ENCODE data around the gene TENT5D. TPM values are rescaled to one million over a fixed set of nuclear protein-coding genes. Genes with fewer than 3 reads are reported as not detected.
"Not testable (repeated sequence)": the region's sequence is repeated elsewhere in the genome, so short reads cannot be mapped to it uniquely, and the experiment has no call there.

TENT5D gene
- not detected for polyA plus RNA-seq
- long read RNA-seq, donor 1 = 0 reads
- long read RNA-seq, donor 2 = 0 reads
- long read RNA-seq, donor 3 = 0 reads
- long read RNA-seq, donor 4 = 0 reads
- long read RNA-seq, donor 5 = 0 reads
- long read RNA-seq, donor 6 = 0 reads
- long read RNA-seq, donor 7 = 0 reads
- long read RNA-seq, donor 8 = 0 reads
- long read RNA-seq, donor 9 = 0 reads
- long read RNA-seq, donor 10 = 0 reads
- long read RNA-seq, donor 11 = 0 reads

DNA sequence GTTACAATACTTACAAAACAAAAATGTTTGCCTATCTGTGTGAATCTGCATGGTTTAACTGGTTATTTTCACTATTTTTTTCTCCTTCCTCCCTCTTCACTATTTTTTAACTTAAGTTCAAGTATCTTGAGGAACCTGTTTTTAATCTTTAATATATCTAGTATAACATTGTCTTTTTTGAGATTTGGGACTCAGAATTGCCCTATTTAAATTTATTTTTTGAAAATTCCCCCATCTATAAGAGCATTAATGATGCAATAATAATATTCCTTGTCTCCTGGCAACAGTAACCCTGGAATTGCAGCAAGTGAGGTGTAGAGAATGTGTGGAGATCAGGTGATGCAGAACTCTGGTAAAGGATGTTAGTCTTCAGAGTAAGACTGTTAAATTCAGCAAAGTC, at the start of gene TENT5D:
TSS of gene TENT5D (plus strand) at position 301 of the 400 bp plus-strand sequence. CDS start 22,093 bp downstream, outside the sequence.
- Histone ChIP-seq H3K9me3 (ENCODE audit: control insufficient read depth, low read depth, low read length) (no peaks in the 10 kb centered on the region), H3K36me3 (ENCODE audit: control insufficient read depth, insufficient read depth, low read length) (no peaks in the 10 kb centered on the region), H3K4me3 (ENCODE audit: low read length) (no peak within 1 kb of the TSS), H3K27me3 (ENCODE audit: control insufficient read depth, insufficient read depth, low read length) (no peaks in the 10 kb centered on the region), H3K27ac (ENCODE audit: low read length) (no peak within 1 kb of the TSS), H3K4me1 (ENCODE audit: control insufficient read depth, insufficient read depth, low read length) (peaks cover 4% of the 10 kb centered on the region)
- no peak for DNase-seq

DNA sequence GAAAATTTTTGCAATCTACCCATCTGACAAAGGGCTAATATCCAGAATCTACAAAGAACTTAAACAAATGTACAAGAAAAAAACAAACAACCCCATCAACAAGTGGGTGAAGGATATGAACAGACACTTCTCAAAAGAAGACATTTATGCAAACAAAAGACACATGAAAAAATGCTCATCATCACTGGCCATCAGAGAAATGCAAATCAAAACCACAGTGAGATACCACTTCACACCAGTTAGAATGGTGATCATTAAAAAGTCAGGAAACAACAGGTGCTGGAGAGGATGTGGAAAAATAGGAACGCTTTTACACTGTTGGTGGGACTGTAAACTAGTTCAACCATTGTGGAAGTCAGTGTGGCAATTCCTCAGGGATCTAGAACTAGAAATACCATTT, 34.6 kb upstream of the TENT5D start:
- no CpG with 5 or more reads among the region's 1 CpG for WGBS (ENCODE audit: insufficient coverage, low lambda C conversion rate)

DNA sequence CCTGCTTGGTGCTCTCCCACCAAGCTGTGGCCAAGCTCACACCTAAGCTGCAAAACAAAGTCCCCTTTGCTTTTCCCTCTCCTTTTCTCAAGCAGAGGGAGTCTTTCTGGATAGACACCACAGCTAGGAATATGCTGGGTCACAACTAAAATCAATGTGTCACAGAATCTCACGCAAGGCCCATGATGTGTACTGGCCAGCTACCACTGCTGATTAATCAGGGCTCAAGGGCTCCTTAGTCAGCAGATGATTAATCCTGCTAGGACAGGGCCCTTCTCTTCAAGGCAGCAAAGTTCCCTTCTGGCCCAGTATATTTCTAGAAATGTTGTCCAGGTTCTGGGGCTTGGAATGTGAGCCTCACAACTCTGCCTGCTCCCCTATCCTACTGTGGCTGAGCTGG, 32.0 kb upstream of the TENT5D start:
- Histone ChIP-seq H3K9me3 (ENCODE audit: control insufficient read depth, low read depth, low read length) (no peaks in the 10 kb centered on the region), H3K4me3 (ENCODE audit: low read length) (no peak overlapping the region), H3K27ac (ENCODE audit: low read length) (no peak overlapping the region), H3K36me3 (ENCODE audit: control insufficient read depth, insufficient read depth, low read length) (no peaks in the 10 kb centered on the region), H3K27me3 (ENCODE audit: control insufficient read depth, insufficient read depth, low read length) (no peaks in the 10 kb centered on the region), H3K4me1 (ENCODE audit: control insufficient read depth, insufficient read depth, low read length) (no peaks in the 10 kb centered on the region)
- DNase-seq = no peak
- no CpG with 5 or more reads among the region's 1 CpG for WGBS (ENCODE audit: insufficient coverage, low lambda C conversion rate)

More for the DNA sequence above, 34.6 kb upstream of the TENT5D start:
- H3K36me3 ChIP-seq (ENCODE audit: control insufficient read depth, insufficient read depth, low read length); H3K4me1 ChIP-seq (ENCODE audit: control insufficient read depth, insufficient read depth, low read length); H3K4me3 ChIP-seq (ENCODE audit: low read length); H3K9me3 ChIP-seq (ENCODE audit: control insufficient read depth, low read depth, low read length); H3K27ac ChIP-seq (ENCODE audit: low read length); DNase-seq; H3K27me3 ChIP-seq (ENCODE audit: control insufficient read depth, insufficient read depth, low read length): not testable (repeated sequence)

DNA sequence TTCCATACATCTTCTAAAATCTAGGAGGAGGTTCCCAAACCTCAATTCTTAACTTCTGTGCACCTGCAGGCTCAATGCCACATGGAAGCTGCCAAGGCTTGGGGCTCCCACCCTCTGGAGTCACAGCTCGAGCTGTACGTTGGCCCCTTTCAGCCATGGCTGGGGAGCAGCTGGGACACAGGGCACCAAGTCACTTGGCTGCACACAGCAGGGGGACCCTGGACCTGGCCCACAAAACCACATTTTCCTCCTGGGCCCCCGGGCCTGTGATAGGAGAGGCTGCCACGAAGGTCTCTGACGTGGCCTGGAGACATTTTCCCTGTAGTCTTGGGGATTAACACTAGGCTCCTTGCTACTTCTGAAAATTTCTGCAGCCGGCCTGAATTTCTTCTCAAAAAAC, 8.2 kb upstream of the TENT5D start:
- no peaks in the 10 kb centered on the region for H3K27me3 ChIP-seq (ENCODE audit: control insufficient read depth, insufficient read depth, low read length)
- DNase-seq = peak in 1 of 2 donors; percentile 11
- no peaks in the 10 kb centered on the region for H3K4me1 ChIP-seq (ENCODE audit: control insufficient read depth, insufficient read depth, low read length)
- no peaks in the 10 kb centered on the region for H3K36me3 ChIP-seq (ENCODE audit: control insufficient read depth, insufficient read depth, low read length)
- H3K27ac ChIP-seq (ENCODE audit: low read length) = no peak overlapping the region
- no peaks in the 10 kb centered on the region for H3K9me3 ChIP-seq (ENCODE audit: control insufficient read depth, low read depth, low read length)
- H3K4me3 ChIP-seq (ENCODE audit: low read length) = no peak overlapping the region
- no CpG with 5 or more reads among the region's 6 CpGs for WGBS (ENCODE audit: insufficient coverage, low lambda C conversion rate)

DNA sequence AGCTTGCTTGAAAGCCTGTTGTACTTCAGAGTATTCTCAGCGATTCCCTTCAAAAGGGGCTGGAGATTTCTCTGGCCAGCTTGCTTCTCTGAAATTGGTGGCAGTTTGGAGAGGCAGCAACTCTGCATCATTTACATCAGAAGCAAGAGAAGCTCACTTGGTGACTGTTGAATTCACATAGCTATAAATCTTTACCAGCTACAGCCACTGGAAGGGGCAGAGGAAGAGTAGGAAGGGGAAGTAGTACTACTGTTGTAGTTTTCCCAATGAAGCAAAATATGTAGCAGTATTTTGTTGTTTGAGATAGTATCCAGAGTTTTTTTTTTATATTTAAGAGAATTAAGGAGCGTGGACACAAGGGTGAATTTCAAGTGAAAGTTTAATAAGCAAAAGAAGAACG, 2.8 kb downstream of the TENT5D start:
- WGBS (ENCODE audit: insufficient coverage, low lambda C conversion rate) = no CpG with 5 or more reads among the region's 3 CpGs
- peaks cover 4% of the 10 kb centered on the region for H3K4me1 ChIP-seq (ENCODE audit: control insufficient read depth, insufficient read depth, low read length)
- no peaks in the 10 kb centered on the region for H3K27me3 ChIP-seq (ENCODE audit: control insufficient read depth, insufficient read depth, low read length)
- DNase-seq = no peak
- H3K27ac ChIP-seq (ENCODE audit: low read length) = no peak overlapping the region
- H3K4me3 ChIP-seq (ENCODE audit: low read length) = no peak overlapping the region
- no peaks in the 10 kb centered on the region for H3K9me3 ChIP-seq (ENCODE audit: control insufficient read depth, low read depth, low read length)
- no peaks in the 10 kb centered on the region for H3K36me3 ChIP-seq (ENCODE audit: control insufficient read depth, insufficient read depth, low read length)

DNA sequence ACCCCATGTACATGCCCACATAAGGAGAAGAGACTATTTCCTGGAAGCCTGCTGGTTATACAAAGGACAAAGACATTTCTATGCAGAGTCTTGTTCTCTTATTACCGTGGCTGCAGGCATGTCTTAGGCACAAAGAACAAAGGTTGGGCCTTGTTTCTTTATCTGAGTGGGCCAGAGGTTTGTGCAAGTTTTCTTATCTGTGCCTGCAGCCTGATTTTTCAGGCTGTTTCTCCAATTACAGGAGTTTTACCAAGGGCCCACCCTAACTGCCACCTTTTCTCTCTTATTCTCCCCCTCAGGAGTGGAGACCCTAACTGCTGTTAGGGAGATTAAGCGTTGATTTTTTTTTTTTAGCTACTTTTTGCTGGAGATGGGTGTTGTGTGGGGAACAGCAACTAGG, 3.5 kb downstream of the TENT5D start:
- DNase-seq = no peak
- no CpG with 5 or more reads among the region's 2 CpGs for WGBS (ENCODE audit: insufficient coverage, low lambda C conversion rate)
- Histone ChIP-seq H3K27me3 (ENCODE audit: control insufficient read depth, insufficient read depth, low read length) (no peaks in the 10 kb centered on the region), H3K27ac (ENCODE audit: low read length) (no peak overlapping the region), H3K9me3 (ENCODE audit: control insufficient read depth, low read depth, low read length) (no peaks in the 10 kb centered on the region), H3K4me3 (ENCODE audit: low read length) (no peak overlapping the region), H3K4me1 (ENCODE audit: control insufficient read depth, insufficient read depth, low read length) (peaks cover 4% of the 10 kb centered on the region), H3K36me3 (ENCODE audit: control insufficient read depth, insufficient read depth, low read length) (no peaks in the 10 kb centered on the region)

DNA sequence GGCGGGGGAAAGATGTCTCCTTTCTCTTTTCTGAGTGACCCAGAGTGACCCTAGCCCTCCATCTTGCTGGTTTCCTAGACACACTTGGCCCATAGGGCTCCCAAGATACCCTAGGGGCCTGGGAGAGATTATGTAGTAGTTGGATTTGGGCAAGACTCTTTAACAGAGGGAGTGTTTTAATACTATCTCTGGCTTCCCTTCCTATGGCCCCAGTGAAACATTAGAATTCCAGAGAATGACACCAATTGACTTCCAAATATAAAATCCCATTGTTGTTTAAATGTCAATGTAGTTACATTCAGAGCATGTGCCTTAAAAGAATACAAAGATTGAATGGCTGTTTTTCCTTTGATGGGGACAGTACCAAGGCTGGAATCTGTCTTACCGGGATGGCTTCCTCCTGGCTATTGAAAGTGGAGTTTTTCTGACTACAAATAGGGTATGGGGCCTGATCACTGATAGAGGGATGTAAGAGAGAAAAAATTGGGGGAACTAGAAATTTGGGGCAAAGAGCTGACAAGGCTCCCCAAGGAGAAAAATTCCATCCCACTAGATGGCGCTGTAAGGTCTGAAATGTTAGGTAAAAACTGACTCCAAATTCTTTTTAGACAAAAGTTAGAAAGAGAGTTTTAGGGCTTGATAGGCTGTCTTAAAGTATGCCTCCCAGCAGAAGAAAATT, 10.7 kb downstream of the TENT5D start:
- no peaks in the 10 kb centered on the region for H3K36me3 ChIP-seq (ENCODE audit: control insufficient read depth, insufficient read depth, low read length)
- H3K4me1 ChIP-seq (ENCODE audit: control insufficient read depth, insufficient read depth, low read length) = no peaks in the 10 kb centered on the region
- DNase-seq = no peak
- no peaks in the 10 kb centered on the region for H3K27me3 ChIP-seq (ENCODE audit: control insufficient read depth, insufficient read depth, low read length)
- H3K4me3 ChIP-seq (ENCODE audit: low read length) = no peak overlapping the region
- no CpG with 5 or more reads among the region's 3 CpGs for WGBS (ENCODE audit: insufficient coverage, low lambda C conversion rate)
- H3K9me3 ChIP-seq (ENCODE audit: control insufficient read depth, low read depth, low read length) = no peaks in the 10 kb centered on the region
- no peak overlapping the region for H3K27ac ChIP-seq (ENCODE audit: low read length)

DNA sequence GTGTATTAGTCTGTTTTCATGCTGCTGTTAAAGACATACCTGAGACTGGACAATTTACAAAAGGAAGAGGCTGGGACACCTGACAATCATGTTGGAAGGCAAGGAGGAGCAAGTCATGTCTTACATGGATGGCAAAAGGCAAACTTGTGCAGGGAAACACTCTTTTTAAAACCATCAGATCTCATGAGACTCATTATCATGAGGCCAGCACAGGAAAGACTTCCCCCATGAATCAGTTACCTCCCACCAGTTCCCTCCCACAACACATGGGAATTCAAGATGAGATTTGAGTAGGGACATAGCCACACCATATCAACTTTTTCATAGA, 11.2 kb downstream of the TENT5D start:
- no peak overlapping the region for H3K27ac ChIP-seq (ENCODE audit: low read length)
- no peaks in the 10 kb centered on the region for H3K27me3 ChIP-seq (ENCODE audit: control insufficient read depth, insufficient read depth, low read length)
- no peaks in the 10 kb centered on the region for H3K9me3 ChIP-seq (ENCODE audit: control insufficient read depth, low read depth, low read length)
- H3K4me3 ChIP-seq (ENCODE audit: low read length) = no peak overlapping the region
- no peak for DNase-seq
- H3K36me3 ChIP-seq (ENCODE audit: control insufficient read depth, insufficient read depth, low read length) = no peaks in the 10 kb centered on the region
- no peaks in the 10 kb centered on the region for H3K4me1 ChIP-seq (ENCODE audit: control insufficient read depth, insufficient read depth, low read length)

DNA sequence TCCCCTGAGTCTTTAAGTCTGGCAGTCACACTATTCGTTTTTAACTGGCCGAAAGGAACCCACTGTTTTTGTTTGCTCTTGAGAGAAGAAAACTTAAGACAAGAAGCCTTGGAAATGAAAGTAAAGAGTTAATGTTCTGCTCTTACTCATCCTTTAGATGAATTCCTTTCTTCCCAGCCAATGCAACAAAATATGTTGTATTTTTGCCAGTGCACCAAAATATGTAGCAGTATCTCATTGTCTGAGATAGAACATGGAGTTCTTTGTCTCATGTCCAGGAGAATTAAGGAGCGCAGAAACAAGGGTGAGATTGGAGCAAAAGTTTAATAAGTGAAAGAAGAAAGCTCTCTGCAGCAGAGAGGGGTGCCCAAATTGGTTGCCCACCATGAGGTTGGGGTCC, 12.2 kb downstream of the TENT5D start:
- Histone ChIP-seq H3K4me1 (ENCODE audit: control insufficient read depth, insufficient read depth, low read length) (no peaks in the 10 kb centered on the region), H3K27ac (ENCODE audit: low read length) (no peak overlapping the region), H3K27me3 (ENCODE audit: control insufficient read depth, insufficient read depth, low read length) (no peaks in the 10 kb centered on the region), H3K4me3 (ENCODE audit: low read length) (no peak overlapping the region), H3K9me3 (ENCODE audit: control insufficient read depth, low read depth, low read length) (no peaks in the 10 kb centered on the region), H3K36me3 (ENCODE audit: control insufficient read depth, insufficient read depth, low read length) (no peaks in the 10 kb centered on the region)
- WGBS (ENCODE audit: insufficient coverage, low lambda C conversion rate) = 100% methylated on average over 1 of the region's 3 CpGs
- DNase-seq = no peak

DNA sequence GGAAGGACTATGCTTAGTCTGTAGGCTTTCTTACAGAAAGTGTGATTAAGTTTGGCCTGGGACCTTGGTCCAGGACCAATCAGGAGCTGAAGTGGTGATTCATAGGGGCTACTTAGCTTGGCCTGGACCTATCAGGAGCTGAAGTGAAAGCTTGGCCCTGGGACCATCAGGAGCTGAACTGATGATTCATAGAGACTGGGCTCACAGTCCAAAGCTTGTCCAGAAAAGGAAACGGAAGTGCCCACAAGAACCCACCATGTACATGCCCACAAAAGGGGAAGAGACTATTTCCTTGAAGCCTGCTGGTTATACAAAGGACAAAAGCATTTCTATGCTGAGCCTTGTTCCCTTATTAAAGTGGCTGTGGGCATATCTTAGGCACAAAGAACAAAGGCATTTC, 12.6 kb downstream of the TENT5D start:
- no peak for DNase-seq
- Histone ChIP-seq H3K36me3 (ENCODE audit: control insufficient read depth, insufficient read depth, low read length) (no peaks in the 10 kb centered on the region), H3K27ac (ENCODE audit: low read length) (no peak overlapping the region), H3K27me3 (ENCODE audit: control insufficient read depth, insufficient read depth, low read length) (no peaks in the 10 kb centered on the region), H3K9me3 (ENCODE audit: control insufficient read depth, low read depth, low read length) (no peaks in the 10 kb centered on the region), H3K4me3 (ENCODE audit: low read length) (no peak overlapping the region), H3K4me1 (ENCODE audit: control insufficient read depth, insufficient read depth, low read length) (no peaks in the 10 kb centered on the region)
- WGBS (ENCODE audit: insufficient coverage, low lambda C conversion rate) = no CpG with 5 or more reads among the region's 1 CpG

DNA sequence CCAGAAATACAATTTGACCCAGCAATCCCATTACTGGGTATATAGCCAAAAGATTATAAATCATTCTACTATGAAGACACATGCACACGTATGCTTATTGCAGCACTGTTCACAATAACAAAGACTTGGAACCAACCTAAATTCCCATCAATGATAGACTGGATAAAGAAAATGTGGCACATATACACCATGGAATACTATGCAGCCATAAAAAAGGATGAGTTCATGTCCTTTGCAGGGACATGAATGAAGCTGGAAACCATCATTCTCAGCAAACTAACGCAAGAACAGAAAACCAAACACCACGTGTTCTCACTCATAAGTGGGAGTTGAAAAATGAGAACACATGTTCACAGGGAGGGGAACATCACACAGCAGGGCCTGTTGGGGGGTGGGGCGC, 47.9 kb downstream of the TENT5D start:
- H3K27me3 ChIP-seq (ENCODE audit: control insufficient read depth, insufficient read depth, low read length); H3K27ac ChIP-seq (ENCODE audit: low read length); DNase-seq; H3K4me3 ChIP-seq (ENCODE audit: low read length); H3K36me3 ChIP-seq (ENCODE audit: control insufficient read depth, insufficient read depth, low read length); H3K9me3 ChIP-seq (ENCODE audit: control insufficient read depth, low read depth, low read length); H3K4me1 ChIP-seq (ENCODE audit: control insufficient read depth, insufficient read depth, low read length): not testable (repeated sequence)
- no CpG with 5 or more reads among the region's 4 CpGs for WGBS (ENCODE audit: insufficient coverage, low lambda C conversion rate)
